Astrocyte of the spinal cord (primary cell): ENCODE results near the gene ABHD6.

ENCODE experiments used
- DNase-seq: peaks from one replicate; pipeline ENCODE4 v3.0.0; 2011; ENCODE audit warnings: low read depth, low spot score
- H3K4me3 ChIP-seq: 2 replicates; pipeline ENCODE4 v1.5.1; 2011; ENCODE audit warnings: low read depth, mild to moderate bottlenecking, low read length, moderate library complexity
- CTCF ChIP-seq: IDR thresholded peaks from 2 replicates; pipeline ENCODE4 v1.5.1; 2012; ENCODE audit warnings: low read depth, mild to moderate bottlenecking, low read length, inconsistent platforms
- in situ Hi-C: cut with HindIII; loops from 2 replicates; pipeline ENCODE4 v1.10.0; 2017; ENCODE audit warnings: low sequenced_read_pairs

The ABHD6 gene

GRCh38 chr3:58231666-58232065, 5.9 kb upstream of the ABHD6 start:
- H3K4me3 ChIP-seq = no peak overlapping the region
- DNase-seq = no peak
- no peak for TF ChIP-seq CTCF
- in situ Hi-C loops = no loop called here

- H3K4me3 ChIP-seq = no peak overlapping the region
- in situ Hi-C loops = no loop called here
- TF ChIP-seq CTCF = no peak
- peak; percentile 17 for DNase-seq
Observed at GRCh38 chr3:58234516-58234931, 3.1 kb upstream of the ABHD6 start.

- in situ Hi-C loops = no loop called here
- no peak overlapping the region for H3K4me3 ChIP-seq
- TF ChIP-seq CTCF = no peak
- no peak for DNase-seq
Observed at GRCh38 chr3:58235970-58236369, 1.6 kb upstream of the ABHD6 start.

- TF ChIP-seq CTCF = no peak
- H3K4me3 ChIP-seq = peak overlapping the region; percentile 74
- no peak for DNase-seq
- in situ Hi-C loops = no loop called here
Observed at GRCh38 chr3:58236527-58237237, 910 bp upstream of the ABHD6 start.

GRCh38 chr3:58237941-58238681, 519 bp downstream of the ABHD6 start:
- no peak for DNase-seq
- no peak for TF ChIP-seq CTCF
- in situ Hi-C loops = no loop called here
- peak overlapping the region; percentile 74 for H3K4me3 ChIP-seq

- no peak for TF ChIP-seq CTCF
- no peak for DNase-seq
- in situ Hi-C loops = no loop called here
- H3K4me3 ChIP-seq = no peak overlapping the region
Observed at GRCh38 chr3:58238830-58239229, 1.2 kb downstream of the ABHD6 start.
